CD4-positive, alpha-beta memory T cell (primary cell): ENCODE data around the gene ATP6V0B. TPM values are rescaled to one million over a fixed set of nuclear protein-coding genes. Genes with fewer than 3 reads are reported as not detected.

ENCODE experiments used
- CTCF ChIA-PET: fragments of 350-600 bp; sonication (Branson Sonifier 250); formaldehyde crosslinking; loops from one replicate; lab custom pipeline; 2021; ENCODE audit warnings: inconsistent platforms; ENCODE audit not compliant: partially characterized antibody; lab: Charles Lee
- POLR2A ChIA-PET: fragments of 350-600 bp; sonication (Branson Sonifier 250); formaldehyde crosslinking; loops from one replicate; lab custom pipeline; 2021; ENCODE audit not compliant: partially characterized antibody; lab: Charles Lee
- DNase-seq, 5 donors: peaks; one replicate each; pipeline versions ENCODE4 v3.0.0 to v3.0.0-alpha.2; 2020 to 2022; ENCODE audit warnings: mixed read lengths in 1 of 5
- H3K27ac ChIP-seq: one replicate; pipeline ENCODE4 v1.7.0; 2013; ENCODE audit warnings: low read depth, low read length
- H3K27me3 ChIP-seq: 2 replicates; pipeline ENCODE4 v1.7.0; 2013; ENCODE audit warnings: mild to moderate bottlenecking, low read length, moderate library complexity; ENCODE audit not compliant: insufficient read depth
- H3K36me3 ChIP-seq: 2 replicates; pipeline ENCODE4 v1.7.0; 2013; ENCODE audit warnings: mild to moderate bottlenecking, low read length, moderate library complexity; ENCODE audit not compliant: insufficient read depth
- H3K4me1 ChIP-seq: 2 replicates; pipeline ENCODE4 v1.7.0; 2013; ENCODE audit warnings: mild to moderate bottlenecking, low read length, moderate library complexity; ENCODE audit not compliant: insufficient read depth
- H3K4me3 ChIP-seq, 2 donors: one replicate each; pipeline ENCODE4 v1.7.0; 2013; ENCODE audit warnings: low read length in 2 of 2, mild to moderate bottlenecking in 1 of 2
- H3K9me3 ChIP-seq, 2 donors: one replicate each; pipeline ENCODE4 v1.7.0; 2013; ENCODE audit warnings: low read length in 2 of 2, control low read depth in 1 of 2; ENCODE audit not compliant: control insufficient read depth in 1 of 2
- H3K27ac Mint-ChIP-seq, 7 donors: one replicate each; pipeline ENCODE4 v1.8.0; 2020 to 2021; ENCODE audit warnings: mixed read lengths in 7 of 7, mild to moderate bottlenecking in 6 of 7, inconsistent platforms in 3 of 7, moderate library complexity in 3 of 7
- H3K27me3 Mint-ChIP-seq, 2 donors: one replicate each; pipeline ENCODE4 v1.8.0; 2020 to 2021; ENCODE audit warnings: mixed read lengths in 2 of 2
- H3K36me3 Mint-ChIP-seq, 2 donors: one replicate each; pipeline ENCODE4 v1.8.0; 2020 to 2021; ENCODE audit warnings: mixed read lengths in 2 of 2, inconsistent platforms in 1 of 2, mild to moderate bottlenecking in 1 of 2
- H3K4me1 Mint-ChIP-seq, 4 donors: one replicate each; pipeline ENCODE4 v1.8.0; 2020 to 2021; ENCODE audit warnings: mixed read lengths in 4 of 4, mild to moderate bottlenecking in 1 of 4
- H3K4me3 Mint-ChIP-seq, 8 donors: one replicate each; pipeline ENCODE4 v1.8.0; 2020 to 2021; ENCODE audit warnings: mixed read lengths in 8 of 8, mild to moderate bottlenecking in 7 of 8, moderate library complexity in 6 of 8, inconsistent platforms in 3 of 8
- H3K9me3 Mint-ChIP-seq, 8 donors: one replicate each; pipeline ENCODE4 v1.8.0; 2020 to 2021; ENCODE audit warnings: mixed read lengths in 8 of 8, mild to moderate bottlenecking in 5 of 8, inconsistent platforms in 3 of 8, moderate library complexity in 1 of 8
- intact Hi-C: fragments of 100-400 bp; cut with micrococcal nuclease; formaldehyde crosslinking; loops from one replicate; pipeline ENCODE4 v1.15.1; 2023
- polyA plus RNA-seq, 2 donors: library from polyadenylated mRNA; unstranded; fragments of 300-500 nt; fragmentation: Illumina TruSeq; gene quantifications; one replicate each; pipeline ENCODE4 v1.2.3, GENCODE V29; 2021
- total RNA-seq, 2 experiments: library from RNA; stranded (reverse); gene quantifications; one replicate each; pipeline ENCODE4 v1.2.3, GENCODE V29; 2021

The ATP6V0B gene
- total and polyA plus RNA-seq, 4 experiments from 2014 or later: 59.8 to 310 (median 130) TPM

GRCh38 chr1:43987159-43987902, 12.6 kb downstream of the ATP6V0B start:
- intact Hi-C loops: no loop called here
- H3K27ac Mint-ChIP-seq: peak overlapping the region in 2 of 7 donors; percentile 14 to 58
- POLR2A ChIA-PET: interaction anchor here (1.8 kb wide), 1 partner anchor 9 kb away, joined by 3 read pairs; the partner anchor contains the start of gene B4GALT2
- Histone ChIP-seq H3K27me3 (no peaks in the 10 kb centered on the region), H3K4me3 (no peak overlapping the region), H3K9me3 (no peaks in the 10 kb centered on the region), H3K27ac (no peak overlapping the region), H3K4me1 (peaks cover 10% of the 10 kb centered on the region), H3K36me3 (no peaks in the 10 kb centered on the region)
- no peak for DNase-seq
- peaks cover 0 to 2% (median 0%) of the 10 kb centered on the region in 8 donors for H3K9me3 Mint-ChIP-seq
- peaks cover 0 to 4% of the 10 kb centered on the region in 2 donors for H3K36me3 Mint-ChIP-seq
- CTCF ChIA-PET: interaction anchor here (0.9 to 1.7 kb wide), 3 partner anchors 49 to 61 kb away, joined by 3 to 4 read pairs (median 4); no protein-coding TSS in a partner anchor
- H3K27me3 Mint-ChIP-seq: no peaks in the 10 kb centered on the region
- no peak overlapping the region for H3K4me3 Mint-ChIP-seq
- peaks cover 0 to 14% (median 10%) of the 10 kb centered on the region in 4 donors for H3K4me1 Mint-ChIP-seq

GRCh38 chr1:43990271-43991199, 15.8 kb downstream of the ATP6V0B start:
- H3K36me3 ChIP-seq: no peaks in the 10 kb centered on the region
- intact Hi-C loops: loop anchor here (1.0 kb wide), 3 partner anchors 15 to 44 kb away; partner anchors contain the start of gene IPO13
- peaks cover 0 to 2% (median 0%) of the 10 kb centered on the region in 8 donors for H3K9me3 Mint-ChIP-seq
- H3K4me3 Mint-ChIP-seq: peak overlapping the region; percentile 92 to 98 (median 94)
- peak overlapping the region; percentile 70 for H3K27ac ChIP-seq
- DNase-seq: no peak
- ChIA-PET CTCF (interaction anchor here (1.4 to 2.7 kb wide), 4 partner anchors 16 to 58 kb away, joined by 4 to 8 read pairs (median 6); partner anchors contain the start of gene ATP6V0B), POLR2A (interaction anchor here (0.9 to 2.6 kb wide), 5 partner anchors 15 to 43 kb away, joined by 3 to 15 read pairs (median 5); partner anchors contain the start of genes ATP6V0B, DPH2 and IPO13)
- no peaks in the 10 kb centered on the region for H3K27me3 ChIP-seq
- H3K4me1 Mint-ChIP-seq: peaks cover 5 to 21% (median 14%) of the 10 kb centered on the region in 4 donors
- H3K4me1 ChIP-seq: peaks cover 14% of the 10 kb centered on the region
- H3K27ac Mint-ChIP-seq: peak overlapping the region in 4 of 7 donors; percentile 71 to 94 (median 92)
- peaks cover 0 to 4% of the 10 kb centered on the region in 2 donors for H3K36me3 Mint-ChIP-seq
- H3K27me3 Mint-ChIP-seq: no peaks in the 10 kb centered on the region
- no peaks in the 10 kb centered on the region for H3K9me3 ChIP-seq
- H3K4me3 ChIP-seq: peak overlapping the region; percentile 46 to 74

GRCh38 chr1:43991200-43991475, 16.4 kb downstream of the ATP6V0B start:
- no peaks in the 10 kb centered on the region for H3K36me3 ChIP-seq
- Mint-ChIP-seq H3K4me3 (peak overlapping the region; percentile 92 to 98 (median 94)), H3K27me3 (no peaks in the 10 kb centered on the region), H3K27ac (peak overlapping the region in 6 of 7 donors; percentile 71 to 95 (median 92)), H3K9me3 (peaks cover 0 to 2% (median 0%) of the 10 kb centered on the region in 8 donors), H3K36me3 (peaks cover 0 to 4% of the 10 kb centered on the region in 2 donors), H3K4me1 (peaks cover 5 to 21% (median 14%) of the 10 kb centered on the region in 4 donors)
- intact Hi-C loops: loop anchor here (1.0 kb wide), 3 partner anchors 16 to 45 kb away; partner anchors contain the start of gene IPO13
- H3K27ac ChIP-seq: peak overlapping the region; percentile 70
- no peaks in the 10 kb centered on the region for H3K9me3 ChIP-seq
- POLR2A ChIA-PET: interaction anchor here (0.9 to 2.6 kb wide), 4 partner anchors 16 to 44 kb away, joined by 3 to 15 read pairs (median 6); partner anchors contain the start of genes ATP6V0B, DPH2 and IPO13
- no peaks in the 10 kb centered on the region for H3K27me3 ChIP-seq
- CTCF ChIA-PET: interaction anchor here (1.4 to 2.7 kb wide), 4 partner anchors 15 to 57 kb away, joined by 4 to 8 read pairs (median 6); partner anchors contain the start of gene ATP6V0B
- peak overlapping the region; percentile 46 to 74 for H3K4me3 ChIP-seq
- peaks cover 14% of the 10 kb centered on the region for H3K4me1 ChIP-seq
- no peak for DNase-seq

- H3K4me1 Mint-ChIP-seq: peaks cover 5 to 21% (median 14%) of the 10 kb centered on the region in 4 donors
- POLR2A ChIA-PET: interaction anchor here (1.0 to 2.6 kb wide), 4 partner anchors 17 to 45 kb away, joined by 5 to 15 read pairs (median 6); partner anchors contain the start of genes ATP6V0B, DPH2 and IPO13
- H3K9me3 Mint-ChIP-seq: peaks cover 0 to 2% (median 0%) of the 10 kb centered on the region in 8 donors
- peak; percentile 62 to 81 (median 69) for DNase-seq
- Histone ChIP-seq H3K4me3 (peak within 1 kb of the TSS; percentile 46 to 74), H3K9me3 (no peaks in the 10 kb centered on the region), H3K27ac (peak within 1 kb of the TSS; percentile 70), H3K27me3 (no peaks in the 10 kb centered on the region), H3K4me1 (peaks cover 14% of the 10 kb centered on the region), H3K36me3 (no peaks in the 10 kb centered on the region)
- no peaks in the 10 kb centered on the region for H3K27me3 Mint-ChIP-seq
- intact Hi-C loops: loop anchor here (1.0 kb wide), 3 partner anchors 16 to 45 kb away; partner anchors contain the start of gene IPO13
- H3K36me3 Mint-ChIP-seq: peaks cover 0 to 4% of the 10 kb centered on the region in 2 donors
- H3K27ac Mint-ChIP-seq: peak within 1 kb of the TSS; percentile 71 to 95 (median 93)
- peak within 1 kb of the TSS; percentile 92 to 98 (median 94) for H3K4me3 Mint-ChIP-seq
- CTCF ChIA-PET: interaction anchor here (1.0 to 1.5 kb wide), 4 partner anchors 13 to 57 kb away, joined by 4 to 5 read pairs (median 4); no protein-coding TSS in a partner anchor
Observed at GRCh38 chr1:43991476-43992231, 16.9 kb downstream of the ATP6V0B start, which contains the start of gene CCDC24. Gene CCDC24 (plus strand): TSS chr1:43991599. CDS start chr1:43991879, 280 bp downstream.

DNA sequence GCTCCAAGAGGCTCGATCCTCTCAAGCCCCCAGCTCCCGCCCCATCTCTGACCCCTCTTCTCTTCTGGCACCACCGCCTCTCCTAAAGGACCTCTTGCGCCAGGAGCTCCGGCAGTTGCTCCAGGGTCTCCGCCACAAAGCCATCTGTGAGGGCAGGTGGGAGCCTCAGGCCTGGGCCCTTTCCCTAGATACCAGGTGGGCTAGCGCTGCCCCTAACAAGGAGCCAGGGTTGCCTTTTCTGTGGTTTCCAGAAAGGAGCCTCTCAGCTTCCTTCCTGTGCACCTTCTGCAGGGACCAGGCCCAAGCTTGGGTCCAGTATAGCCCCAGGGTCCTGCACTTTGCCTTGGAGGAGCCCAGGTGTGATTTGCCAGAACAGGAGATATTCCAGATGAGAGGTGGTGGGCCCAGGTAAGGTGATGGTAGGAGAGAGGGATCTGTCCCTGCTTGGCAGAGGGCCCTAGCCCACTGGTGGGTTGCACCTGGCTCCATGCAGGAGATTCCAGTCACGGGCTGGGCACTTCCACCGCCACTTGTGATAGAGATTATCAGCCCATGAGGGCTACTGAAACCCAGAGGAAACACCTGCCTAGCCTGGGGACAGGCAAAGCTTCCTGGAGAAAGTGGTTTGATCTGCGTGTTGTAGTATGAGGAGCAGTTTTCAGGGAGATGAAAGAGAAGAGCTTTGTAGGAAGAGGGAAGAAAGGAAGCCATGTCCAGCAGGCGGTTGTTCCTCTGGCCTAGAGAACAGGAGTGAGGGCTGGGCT, 17.7 kb downstream of the ATP6V0B start:
- H3K27ac ChIP-seq: peak overlapping the region; percentile 70
- intact Hi-C loops: no loop called here
- Mint-ChIP-seq H3K4me1 (peaks cover 5 to 21% (median 14%) of the 10 kb centered on the region in 4 donors), H3K9me3 (peaks cover 0 to 2% (median 0%) of the 10 kb centered on the region in 8 donors), H3K27ac (peak overlapping the region in 6 of 7 donors; percentile 37 to 94 (median 66)), H3K4me3 (peak overlapping the region; percentile 77 to 98 (median 94)), H3K36me3 (peaks cover 0 to 4% of the 10 kb centered on the region in 2 donors), H3K27me3 (no peaks in the 10 kb centered on the region)
- H3K4me1 ChIP-seq: peaks cover 14% of the 10 kb centered on the region
- H3K36me3 ChIP-seq: no peaks in the 10 kb centered on the region
- POLR2A ChIA-PET: interaction anchor here (0.5 to 2.6 kb wide), 5 partner anchors 15 to 1528 kb away, joined by 3 to 15 read pairs (median 5); partner anchors contain the start of genes ATP6V0B and IPO13
- peak overlapping the region; percentile 46 to 74 for H3K4me3 ChIP-seq
- no peaks in the 10 kb centered on the region for H3K27me3 ChIP-seq
- DNase-seq: no peak
- H3K9me3 ChIP-seq: no peaks in the 10 kb centered on the region
- CTCF ChIA-PET: interaction anchor here (0.7 to 1.5 kb wide), 8 partner anchors 12 to 229 kb away, joined by 3 to 7 read pairs (median 4); no protein-coding TSS in a partner anchor
